SHP77 treated with DMSO at 0.1 percent for 48 hours (cell line): Measurements from ENCODE around the gene MSANTD1.

Experiments used
- DNase-seq: peaks from one replicate; lab custom pipeline; 2025; lab: John Stamatoyannopoulos, UW

MSANTD1 gene

DNA sequence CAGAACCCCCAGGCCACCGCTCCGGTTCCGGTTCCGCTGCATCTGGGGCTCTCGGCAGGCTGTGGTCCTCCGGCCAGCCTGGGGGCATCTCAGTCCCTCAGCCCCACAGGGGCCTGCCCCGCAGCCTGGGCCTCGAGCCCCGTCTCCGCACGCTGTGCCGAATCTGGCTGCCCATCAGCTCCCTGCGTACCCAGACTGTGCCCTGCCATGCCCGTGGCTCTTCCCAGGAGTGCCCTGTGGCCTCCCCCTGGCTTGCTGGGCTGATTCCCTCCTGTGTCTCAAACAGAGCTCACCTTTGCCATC lies 830 bp upstream of the MSANTD1 start:
- no peak for DNase-seq

DNA sequence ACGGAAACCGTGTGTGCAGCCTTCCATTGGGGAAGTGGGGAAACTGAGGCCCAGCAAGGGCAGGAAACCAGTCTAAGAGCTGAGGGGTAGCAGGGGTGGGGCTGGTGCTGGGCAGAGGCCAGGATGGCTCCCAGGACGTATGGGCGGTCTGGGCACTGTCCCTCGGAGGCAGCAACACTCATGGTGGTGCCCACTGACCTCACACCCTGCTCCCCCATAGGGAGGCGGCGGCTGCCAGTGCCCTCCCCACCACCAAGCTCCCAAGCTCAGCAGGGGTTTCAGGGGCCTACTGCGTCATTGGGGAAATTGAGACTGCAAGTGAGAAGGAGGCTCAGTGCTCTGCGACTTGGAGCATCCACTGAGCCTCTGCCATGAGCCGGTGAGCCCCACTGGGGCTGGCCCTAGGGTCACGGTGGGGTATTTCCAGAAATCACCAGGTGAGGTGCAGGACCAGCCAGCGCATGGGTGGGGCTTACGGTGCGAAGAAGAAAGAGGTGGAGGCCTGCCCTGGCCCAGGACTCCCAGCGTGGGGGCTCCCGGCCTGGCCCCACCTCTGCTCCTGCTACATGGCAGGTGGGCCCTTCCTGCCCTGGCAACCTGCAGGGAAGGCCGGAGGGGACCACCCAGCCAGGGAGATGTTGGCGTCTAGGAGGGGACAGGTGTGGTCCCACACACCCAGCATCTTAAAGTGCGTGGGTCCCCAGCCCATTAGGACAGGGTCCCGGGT lies 915 bp downstream of the MSANTD1 start:
- no peak for DNase-seq

DNA sequence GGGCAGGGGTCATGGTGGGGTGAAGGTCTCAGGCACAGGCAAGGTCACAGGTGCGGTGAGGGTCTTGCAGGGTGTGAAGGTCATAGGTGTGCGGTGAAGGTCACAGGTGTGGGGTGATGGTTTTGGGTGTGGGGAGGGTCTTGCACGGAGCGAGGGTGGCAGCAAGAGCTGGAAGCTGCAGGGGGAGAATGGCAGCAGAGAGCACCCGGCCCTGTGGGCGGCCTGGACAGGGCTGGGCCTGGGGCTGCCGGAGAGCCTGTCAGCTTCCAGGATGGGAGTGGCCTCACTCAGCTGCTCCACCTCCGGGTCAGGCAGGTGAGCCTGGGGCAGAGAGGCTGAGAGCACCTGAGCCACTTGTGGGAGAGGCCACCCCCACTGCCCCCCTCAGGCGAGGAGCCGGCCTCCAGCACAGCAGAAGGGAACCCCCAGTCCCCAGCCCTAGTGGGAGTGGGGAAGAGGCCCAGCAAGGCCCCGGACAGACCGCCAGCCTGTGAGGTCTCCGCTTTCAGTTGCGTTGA lies 1.5 kb downstream of the MSANTD1 start:
- DNase-seq: no peak

DNA sequence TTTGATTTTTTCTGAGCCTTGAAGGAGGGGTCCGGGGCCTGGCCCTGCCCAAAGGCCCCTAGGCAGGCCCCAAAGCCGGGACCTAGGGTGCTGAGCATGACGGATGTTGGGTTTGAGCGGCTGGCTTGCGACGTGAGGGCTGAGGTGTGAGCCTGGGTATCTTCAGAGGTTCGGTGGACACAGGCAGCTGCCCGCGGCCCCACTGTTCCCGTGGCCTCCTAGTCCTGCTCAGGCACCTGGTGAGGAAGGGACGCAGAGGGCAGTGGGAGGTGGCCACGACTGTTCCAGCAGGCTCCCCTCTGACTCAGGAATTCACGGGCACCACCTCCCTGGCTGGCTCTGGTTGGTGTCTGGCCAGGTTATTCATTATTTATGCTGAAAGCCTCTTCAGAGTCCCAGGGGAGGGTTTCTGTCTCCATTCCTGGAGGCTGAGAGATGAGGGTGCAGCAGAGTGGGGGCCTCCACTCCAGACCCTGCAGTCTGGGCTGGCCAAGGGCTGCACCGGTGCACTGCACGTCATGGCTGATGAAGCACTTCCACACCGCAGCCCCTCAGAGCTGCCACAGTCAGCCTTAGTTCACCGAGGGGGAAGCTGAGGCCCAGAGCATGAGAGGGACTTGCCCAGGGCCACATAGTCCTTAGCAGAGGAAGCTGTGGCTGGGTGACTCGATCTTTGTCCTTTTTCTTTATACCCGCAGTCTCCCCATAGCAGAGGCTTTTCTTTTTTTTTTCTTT lies 2.2 kb downstream of the MSANTD1 start:
- no peak for DNase-seq

DNA sequence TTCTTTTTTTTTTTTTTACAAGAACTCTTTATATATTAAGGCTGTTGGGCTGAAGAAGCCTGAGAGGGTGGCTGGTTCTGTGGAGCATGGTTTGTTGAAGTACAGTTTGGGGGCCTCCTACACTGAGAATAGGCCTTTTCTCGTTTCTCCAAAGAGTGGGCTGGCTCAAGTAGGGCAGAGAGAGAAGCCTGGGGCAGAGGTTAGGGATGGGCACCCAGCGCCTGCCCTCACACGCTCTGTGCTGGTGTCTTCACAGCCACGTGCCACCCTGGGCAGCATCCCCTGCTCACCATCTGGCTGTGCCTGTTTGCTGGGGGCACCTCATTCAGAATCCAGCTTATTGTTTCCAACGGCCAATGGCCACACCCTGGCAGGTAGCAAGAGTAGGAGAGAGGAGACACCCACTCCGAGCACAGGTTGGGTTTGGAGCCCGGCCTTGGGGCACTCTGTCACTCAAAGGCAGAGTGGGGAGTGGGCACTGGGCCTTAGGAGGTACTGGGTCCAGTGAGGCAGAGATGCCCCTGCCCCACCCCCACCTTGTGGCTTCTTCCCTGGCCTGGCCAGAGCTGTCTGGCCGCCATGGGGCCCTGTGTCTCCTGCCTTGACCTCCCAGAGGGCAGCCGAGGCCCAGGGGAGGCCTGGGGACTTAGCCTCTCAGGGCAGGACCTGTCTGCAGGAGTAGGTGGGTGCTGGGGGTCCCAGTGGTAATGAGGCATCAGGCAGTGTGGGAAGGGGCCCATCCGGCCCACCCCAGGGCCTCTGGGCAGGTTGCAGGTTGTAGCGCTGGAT lies 2.9 kb downstream of the MSANTD1 start:
- DNase-seq: no peak

DNA sequence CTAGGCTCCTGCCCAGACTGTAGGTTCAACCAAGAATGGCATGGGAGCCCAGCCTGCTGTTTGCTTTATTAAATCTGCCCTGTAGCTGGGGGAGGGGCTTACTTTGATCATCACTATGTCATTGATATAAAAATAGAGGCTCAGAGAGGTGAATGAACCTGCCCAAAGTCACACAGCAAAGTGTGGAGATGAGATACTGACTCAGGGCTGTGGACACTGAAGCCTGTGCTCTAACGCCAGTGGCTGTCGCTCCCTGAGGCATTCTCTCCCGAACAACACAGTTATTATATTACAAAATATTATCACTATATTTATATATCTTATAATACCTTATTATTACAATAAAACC lies 3.5 kb downstream of the MSANTD1 start:
- no peak for DNase-seq

DNA sequence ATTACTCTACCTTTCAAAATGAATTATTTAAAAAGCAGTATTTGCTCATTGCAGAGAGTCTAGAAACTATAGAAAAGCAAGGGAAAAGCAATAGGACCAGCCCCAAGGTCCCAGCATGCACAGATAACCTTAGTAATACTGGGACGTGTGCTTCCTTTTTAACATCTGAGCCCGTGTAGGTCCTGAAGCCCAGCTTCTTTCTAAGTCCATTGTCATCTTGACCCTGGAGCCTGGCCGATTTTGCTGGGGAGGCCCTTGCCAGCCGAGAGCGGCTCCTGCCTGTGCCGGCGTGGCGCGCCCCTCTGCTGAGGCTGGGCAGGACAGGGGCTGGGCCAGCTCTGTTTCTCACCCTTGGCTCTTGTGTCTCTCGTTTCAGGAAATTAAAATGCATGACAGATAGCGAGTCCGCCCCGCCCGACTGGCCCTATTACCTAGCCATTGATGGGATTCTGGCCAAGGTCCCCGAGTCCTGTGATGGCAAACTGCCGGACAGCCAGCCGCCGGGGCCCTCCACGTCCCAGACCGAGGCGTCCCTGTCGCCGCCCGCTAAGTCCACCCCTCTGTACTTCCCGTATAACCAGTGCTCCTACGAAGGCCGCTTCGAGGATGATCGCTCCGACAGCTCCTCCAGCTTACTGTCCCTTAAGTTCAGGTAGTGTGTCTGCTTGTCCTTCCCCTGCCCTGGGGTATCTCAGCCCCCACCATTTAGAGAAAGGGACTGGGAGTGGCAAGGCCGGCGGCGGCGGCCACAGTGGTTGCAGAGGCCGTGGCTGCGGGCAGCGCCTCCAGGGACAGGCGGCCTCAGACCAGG lies 4.1 kb downstream of the MSANTD1 start:
- no peak for DNase-seq

DNA sequence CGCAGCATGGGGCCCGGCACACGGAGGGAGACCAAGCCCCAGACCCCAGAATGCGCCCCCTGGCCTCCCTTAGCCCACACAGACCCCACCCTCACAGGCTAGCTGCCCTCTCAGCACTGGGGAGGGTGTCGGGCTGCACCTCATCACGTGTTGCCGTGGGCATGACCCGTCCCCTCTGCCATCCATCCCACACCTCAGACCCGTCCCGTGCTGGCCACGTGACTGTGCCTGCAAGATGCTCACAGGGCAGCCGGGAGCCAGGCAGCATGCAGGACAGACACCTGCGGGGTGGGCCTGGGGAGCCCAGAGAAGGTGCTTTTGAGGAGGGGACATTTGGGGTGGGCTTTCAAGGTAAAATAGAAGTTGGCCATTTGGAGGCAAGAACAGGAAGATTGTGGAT lies 4.8 kb downstream of the MSANTD1 start:
- DNase-seq: no peak

DNA sequence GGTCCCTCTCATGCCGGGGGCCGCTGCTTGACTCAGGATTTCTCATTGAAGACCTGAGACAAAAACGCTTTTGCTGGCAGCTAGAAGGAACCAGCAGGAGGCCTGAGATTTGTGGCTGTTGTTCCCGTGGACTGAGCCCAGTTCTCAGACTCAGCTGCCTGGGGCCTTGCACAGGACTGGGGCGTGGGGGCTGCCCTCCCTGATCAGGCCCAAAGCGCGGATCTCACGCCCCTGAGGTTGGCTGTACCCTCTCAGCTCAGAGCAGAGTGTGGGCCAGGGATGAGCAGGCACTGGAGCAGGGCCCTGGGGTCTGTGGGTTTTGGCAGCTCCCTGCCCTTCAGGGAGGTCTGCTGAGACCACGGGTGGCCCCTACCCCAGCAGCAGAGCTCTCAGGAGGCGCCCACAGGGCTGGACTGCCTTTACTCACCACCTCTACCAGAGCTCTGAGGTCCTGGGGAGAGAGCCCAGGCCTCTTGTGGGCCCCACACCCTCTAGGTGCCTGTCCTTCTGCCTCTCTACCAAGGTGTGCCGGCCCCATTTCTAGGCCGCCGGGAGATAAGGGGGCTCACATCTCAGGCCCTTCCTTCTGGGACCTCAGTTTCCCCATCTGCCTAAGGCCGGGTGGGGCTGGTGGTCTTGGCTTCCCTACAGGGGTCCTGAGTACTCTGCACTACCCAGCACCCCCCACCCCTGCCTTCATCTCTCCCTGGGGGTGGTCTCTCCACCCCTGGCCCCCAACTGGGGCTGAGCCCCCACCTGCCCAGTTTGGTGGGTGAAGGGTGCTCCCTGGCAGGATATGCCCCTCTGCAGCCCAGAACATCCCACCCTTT lies 5.6 kb downstream of the MSANTD1 start:
- no peak for DNase-seq

DNA sequence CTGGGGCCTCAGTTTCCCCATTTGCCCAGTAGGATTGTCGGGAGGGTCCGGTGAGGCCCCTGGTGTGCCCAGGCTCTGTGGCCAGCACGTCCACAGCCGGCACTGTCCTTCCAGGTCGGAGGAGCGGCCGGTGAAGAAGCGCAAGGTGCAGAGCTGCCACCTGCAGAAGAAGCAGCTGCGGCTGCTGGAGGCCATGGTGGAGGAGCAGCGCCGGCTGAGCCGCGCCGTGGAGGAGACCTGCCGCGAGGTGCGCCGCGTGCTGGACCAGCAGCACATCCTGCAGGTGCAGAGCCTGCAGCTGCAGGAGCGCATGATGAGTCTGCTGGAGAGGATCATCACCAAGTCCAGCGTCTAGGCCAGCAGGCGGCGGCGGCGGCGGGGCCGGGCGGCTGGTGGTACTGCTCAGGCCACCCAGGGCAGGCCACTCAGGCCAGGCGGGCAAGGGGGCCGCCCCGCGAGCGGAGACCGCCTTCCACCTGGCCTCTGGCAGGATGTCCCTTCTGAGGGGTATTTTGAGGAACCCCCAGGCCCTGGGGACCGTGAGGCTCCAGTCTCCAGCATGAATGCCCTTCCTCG lies 6.7 kb downstream of the MSANTD1 start:
- DNase-seq: no peak

DNA sequence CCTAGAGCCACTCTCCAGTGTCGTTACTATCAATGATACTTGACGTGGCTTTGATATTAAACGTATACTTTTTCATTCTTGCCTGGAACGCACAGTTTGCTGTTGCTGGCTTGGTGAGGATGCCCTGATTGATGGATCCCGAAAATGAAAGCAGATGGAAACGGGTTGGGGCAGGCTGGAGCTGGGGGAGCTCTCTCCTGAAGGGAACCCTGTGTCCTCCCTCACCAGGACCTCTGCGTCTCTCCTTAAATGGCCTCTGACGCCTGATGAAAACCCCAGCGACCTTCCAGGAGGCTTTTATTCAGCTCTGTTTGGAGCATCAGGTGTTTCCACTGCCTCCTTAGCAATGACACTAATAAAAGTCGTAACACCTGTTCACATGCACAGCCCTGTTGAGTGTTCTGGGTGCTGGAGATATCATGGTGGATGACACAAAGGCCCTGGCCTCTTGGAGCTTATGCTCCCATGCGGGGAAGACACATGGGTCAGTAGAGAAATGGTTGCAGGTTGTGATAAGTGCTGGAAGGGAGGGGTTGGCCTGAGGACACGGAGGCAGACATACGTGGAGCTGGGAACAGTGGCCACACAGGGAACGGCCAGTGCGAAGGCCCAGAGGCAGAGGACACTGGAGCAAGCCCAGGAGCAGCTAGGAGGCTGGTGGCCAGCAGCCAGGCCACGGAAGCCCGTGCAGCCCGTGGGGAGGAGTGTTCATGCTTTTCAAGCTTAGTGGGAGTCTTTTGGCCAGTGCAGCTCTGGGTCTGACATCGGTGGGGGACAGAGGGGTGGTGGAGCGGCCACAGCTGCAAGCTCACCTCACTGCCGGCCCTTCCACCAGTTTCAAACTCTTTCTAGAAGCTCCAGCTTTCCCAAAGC lies 7.5 kb downstream of the MSANTD1 start:
- DNase-seq: no peak

DNA sequence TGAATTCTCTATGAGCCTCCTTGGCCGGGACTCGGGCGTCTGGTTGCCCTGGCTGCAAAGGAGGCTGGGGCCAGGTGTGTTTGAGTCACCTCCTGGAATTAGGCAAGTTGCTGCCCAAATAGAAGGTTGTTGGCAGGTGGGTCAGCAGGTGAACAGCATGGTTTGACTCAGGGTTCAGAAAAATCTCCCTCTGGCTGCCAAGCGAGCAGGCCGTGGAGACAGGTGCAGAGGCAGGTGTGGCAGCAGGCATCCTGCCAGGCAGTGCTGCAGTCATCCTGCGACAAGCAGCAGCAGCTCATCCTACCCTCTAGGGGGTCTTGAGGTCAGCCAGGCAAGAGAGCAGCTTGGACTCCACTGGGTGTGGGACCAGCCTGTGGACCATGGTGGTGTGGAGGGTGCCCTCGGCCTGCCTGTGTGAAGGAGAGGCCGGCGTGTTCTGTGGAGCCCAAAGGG lies 8.2 kb downstream of the MSANTD1 start:
- DNase-seq: no peak

DNA sequence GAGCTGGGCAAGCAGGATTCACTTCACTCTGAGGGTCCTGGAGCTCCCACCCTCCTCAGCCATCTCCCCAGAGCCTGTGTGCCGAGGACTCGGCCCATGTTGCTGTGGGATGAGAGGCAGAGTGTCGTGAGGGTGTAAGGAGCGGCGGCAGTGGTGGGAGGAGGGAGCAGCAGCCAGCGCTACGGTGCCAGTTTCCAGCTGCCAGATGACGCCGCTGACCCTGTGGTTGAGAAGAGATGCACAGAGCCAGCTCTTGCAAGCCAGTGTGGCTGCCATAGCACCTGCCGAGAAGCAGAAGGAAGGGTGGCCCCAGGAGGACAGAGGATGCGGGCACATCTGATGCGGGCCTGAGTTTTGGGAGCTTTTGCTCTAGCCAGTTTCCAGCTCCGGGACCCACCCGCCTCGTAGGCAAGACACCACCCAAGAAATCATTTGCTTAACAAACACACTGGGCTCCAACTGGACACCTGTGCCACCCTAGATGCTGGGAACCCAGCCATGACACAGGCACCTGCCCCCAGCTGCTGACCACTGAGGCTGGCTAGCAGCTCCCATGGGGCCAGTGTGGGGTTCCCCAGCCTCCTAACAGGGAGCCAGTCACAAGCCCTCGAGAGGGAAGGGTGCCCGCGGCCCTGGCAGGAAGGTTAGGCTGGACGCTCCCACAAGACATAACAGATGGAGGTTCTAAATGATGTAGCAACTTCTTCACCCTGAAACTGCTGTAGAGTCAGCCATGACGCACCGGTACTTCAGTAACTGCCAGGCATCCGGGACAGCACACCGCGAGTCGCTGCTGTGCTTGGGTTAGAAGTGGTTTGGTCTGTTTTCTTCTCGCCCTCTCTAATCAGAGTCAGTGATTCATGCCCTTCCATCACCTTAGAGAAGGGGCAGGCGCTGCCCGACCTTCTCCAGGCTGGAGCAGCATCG lies 8.9 kb downstream of the MSANTD1 start:
- no peak for DNase-seq

DNA sequence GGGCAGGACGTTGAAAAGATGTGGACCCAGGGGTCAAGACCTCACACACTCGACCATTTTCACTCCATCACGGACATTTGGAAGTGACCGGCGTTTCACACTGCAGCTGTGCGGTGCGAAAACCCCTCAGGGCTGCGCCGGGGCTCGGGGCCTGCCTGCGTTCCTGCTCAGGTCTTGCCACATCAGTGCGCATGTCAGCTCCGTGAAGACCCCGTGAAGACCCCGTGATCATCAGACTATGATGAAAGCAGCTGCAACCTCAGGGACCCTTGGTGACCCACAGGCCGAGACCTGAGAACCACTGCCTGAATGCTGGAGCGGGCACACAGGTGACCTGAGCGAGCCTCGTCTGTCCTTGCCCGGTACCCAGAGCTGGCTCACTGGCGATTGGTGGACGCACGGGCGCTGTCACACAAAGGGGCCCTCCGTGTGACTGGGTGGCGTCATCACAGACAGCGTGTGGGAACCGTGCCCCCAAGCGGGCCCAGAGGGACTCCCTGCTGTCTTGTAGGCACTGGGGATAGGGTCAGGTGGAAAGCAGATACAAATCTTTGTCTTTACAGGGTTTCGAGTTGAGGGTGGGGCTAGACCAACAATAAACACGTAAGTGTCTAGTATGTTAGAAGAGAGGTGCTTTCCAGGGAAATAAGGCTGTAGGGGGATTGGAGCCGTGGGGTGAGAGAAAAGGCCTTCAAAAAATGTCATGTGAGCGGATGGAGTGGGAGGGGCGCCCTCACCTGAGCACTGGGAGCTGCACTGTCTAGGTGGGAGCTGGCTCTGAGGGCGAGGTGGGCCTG lies 12.7 kb downstream of the MSANTD1 start:
- DNase-seq: no peak

DNA sequence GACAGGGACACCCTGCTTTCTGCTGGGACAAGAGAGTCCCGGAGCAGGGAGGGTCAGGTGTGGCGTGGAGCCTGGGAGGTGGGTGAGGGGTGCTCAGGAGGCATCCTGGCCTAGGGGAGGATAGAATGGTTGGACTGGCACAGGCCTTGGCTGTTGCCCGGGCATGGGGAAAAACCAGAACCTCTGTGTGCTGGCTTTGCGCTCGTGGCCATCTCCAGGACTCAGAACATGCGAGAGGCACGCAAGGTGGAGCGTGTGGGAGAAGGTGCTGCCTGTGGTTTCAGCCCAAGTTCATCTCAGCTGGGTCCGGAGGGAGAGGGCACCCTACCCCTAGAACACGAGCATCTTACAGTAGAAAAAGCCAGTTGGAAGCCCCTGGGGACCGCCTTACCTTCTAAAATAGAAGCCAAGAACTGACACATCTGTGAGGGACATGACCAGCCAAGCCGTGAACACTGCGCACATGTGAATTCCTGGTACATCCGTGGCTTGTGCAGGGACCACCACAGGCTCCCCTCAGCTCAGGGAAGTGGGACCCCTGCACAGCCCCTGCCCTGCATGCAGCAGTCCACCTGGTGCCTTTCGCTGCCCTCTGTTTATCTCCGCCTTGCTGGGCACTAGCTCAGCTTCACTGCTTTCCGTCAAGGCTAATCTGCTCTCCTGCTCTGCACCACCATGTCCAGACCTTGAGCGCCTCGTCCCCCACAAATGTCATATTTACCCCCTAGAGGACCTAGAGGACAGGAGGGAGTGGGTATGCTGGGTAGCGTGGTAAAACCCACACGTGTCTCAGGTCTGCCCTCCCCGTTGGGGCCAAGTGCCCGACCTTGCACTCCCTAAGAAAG lies 13.5 kb downstream of the MSANTD1 start:
- no peak for DNase-seq

DNA sequence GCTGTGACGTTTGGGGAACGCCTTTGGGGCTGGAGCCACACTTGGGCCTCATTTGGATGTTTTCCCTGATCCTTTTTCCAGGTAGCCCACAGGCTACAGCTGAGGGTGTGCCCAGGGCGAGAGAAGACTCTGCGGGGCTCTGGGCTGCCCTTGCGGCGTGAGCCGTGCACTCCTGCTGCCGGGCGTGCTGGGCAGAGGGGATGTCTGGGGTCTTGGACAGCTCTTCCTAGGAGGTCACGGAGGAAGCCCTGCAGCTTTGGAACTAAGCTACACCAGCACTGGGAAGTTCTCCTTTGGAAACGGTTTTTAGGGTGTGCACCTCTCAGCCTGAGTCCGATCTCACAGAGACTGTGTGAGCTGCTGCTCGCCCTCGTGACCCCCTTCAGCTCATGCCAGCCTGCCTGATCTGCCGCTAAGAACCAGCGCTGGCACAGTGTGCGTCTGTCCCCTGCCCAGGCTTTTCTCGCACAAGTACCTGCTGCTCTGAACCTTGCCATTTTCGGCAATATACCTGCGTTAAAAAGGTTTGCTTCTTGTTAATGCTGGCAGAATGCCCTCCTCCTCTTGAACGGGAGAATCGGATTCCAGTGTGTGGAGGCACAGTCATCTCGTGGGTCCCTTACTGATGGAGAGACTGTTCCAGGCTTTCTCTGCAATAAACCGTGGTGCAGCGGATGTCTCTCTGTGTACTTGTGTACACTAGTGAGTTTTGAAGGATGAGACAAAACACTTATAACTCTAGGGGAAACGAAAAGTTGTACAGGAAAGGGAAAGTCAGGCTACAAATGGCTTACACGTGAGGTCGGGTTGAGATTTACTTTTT lies 14.3 kb downstream of the MSANTD1 start:
- DNase-seq: no peak
